Osteocyte (in vitro differentiated cells): ENCODE measurements around the gene PRKN. TPM values are rescaled to one million over a fixed set of nuclear protein-coding genes. Genes with fewer than 3 reads are reported as not detected.

Experiments
- DNase-seq: peaks from one replicate; pipeline ENCODE4 v3.0.0; 2021; ENCODE audit warnings: mixed read lengths; ENCODE audit not compliant: unreplicated experiment; ENCODE audit errors: extremely low spot score
- H3K27ac Mint-ChIP-seq: one replicate; pipeline ENCODE4 v1.8.0; 2021; ENCODE audit warnings: mild to moderate bottlenecking, mixed read lengths; ENCODE audit not compliant: unreplicated experiment
- H3K27me3 Mint-ChIP-seq: one replicate; pipeline ENCODE4 v1.8.0; 2021; ENCODE audit warnings: mixed read lengths; ENCODE audit not compliant: unreplicated experiment
- H3K36me3 Mint-ChIP-seq: one replicate; pipeline ENCODE4 v1.8.0; 2021; ENCODE audit warnings: mixed read lengths; ENCODE audit not compliant: unreplicated experiment
- H3K4me1 Mint-ChIP-seq: one replicate; pipeline ENCODE4 v1.8.0; 2021; ENCODE audit warnings: mixed read lengths; ENCODE audit not compliant: unreplicated experiment
- H3K4me3 Mint-ChIP-seq: one replicate; pipeline ENCODE4 v1.8.0; 2021; ENCODE audit warnings: mild to moderate bottlenecking, moderate library complexity, mixed read lengths; ENCODE audit not compliant: unreplicated experiment
- H3K9me3 Mint-ChIP-seq: one replicate; pipeline ENCODE4 v1.8.0; 2021; ENCODE audit warnings: mixed read lengths; ENCODE audit not compliant: unreplicated experiment
- total RNA-seq: library from RNA; stranded (reverse); gene quantifications from 2 replicates; pipeline ENCODE4 v1.2.1, GENCODE V29; 2021
- TF ChIP-seq, protein P1 (sequence below): fragments of 200-600 bp; sonication (generic); IDR thresholded peaks from 2 replicates; pipeline ENCODE4 v1.5.0; 2021; ENCODE audit warnings: antibody characterized with exemption, mild to moderate bottlenecking, moderate library complexity

The PRKN gene
- total RNA-seq, 1 donor from 2014 or later, result 13.4 TPM

DNA sequence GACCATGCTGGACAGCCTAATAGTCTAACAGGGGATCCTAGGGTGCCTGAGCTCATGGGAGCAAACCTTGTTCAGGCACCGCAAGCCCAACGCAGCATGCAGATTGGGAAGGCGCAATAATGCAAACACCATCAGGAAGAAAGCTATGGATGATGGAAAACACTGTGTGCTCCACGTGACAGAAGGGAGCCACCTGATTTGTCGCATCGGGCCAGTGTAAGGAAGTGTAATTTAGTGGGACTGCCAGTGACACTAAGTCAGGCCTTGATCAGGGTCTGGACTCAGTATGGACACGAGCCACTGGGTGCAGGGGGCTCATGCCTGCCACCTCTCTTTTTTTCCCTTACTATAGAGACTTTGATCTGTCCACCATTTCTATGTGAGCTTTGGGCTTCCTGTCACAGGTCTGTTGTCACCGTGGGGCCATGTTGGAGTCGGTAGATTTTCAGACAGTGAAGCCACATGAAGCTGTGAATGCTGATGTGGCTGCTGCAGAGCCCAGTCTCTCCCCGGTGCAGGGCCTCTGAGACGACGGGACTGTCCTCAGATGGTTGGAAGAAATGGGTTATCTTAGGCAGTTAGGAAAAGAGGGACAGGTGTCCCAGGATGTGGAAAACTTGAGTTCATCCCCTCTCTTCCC, 1379.5 kb downstream of the PRKN start:
- no peaks in the 10 kb centered on the region for H3K9me3 Mint-ChIP-seq
- H3K4me3 Mint-ChIP-seq, result no peak overlapping the region
- no peaks in the 10 kb centered on the region for H3K27me3 Mint-ChIP-seq
- H3K27ac Mint-ChIP-seq, result no peak overlapping the region
- no peaks in the 10 kb centered on the region for H3K4me1 Mint-ChIP-seq
- DNase-seq, result no peak
- H3K36me3 Mint-ChIP-seq, result no peaks in the 10 kb centered on the region
- TF ChIP-seq, protein P1, sequence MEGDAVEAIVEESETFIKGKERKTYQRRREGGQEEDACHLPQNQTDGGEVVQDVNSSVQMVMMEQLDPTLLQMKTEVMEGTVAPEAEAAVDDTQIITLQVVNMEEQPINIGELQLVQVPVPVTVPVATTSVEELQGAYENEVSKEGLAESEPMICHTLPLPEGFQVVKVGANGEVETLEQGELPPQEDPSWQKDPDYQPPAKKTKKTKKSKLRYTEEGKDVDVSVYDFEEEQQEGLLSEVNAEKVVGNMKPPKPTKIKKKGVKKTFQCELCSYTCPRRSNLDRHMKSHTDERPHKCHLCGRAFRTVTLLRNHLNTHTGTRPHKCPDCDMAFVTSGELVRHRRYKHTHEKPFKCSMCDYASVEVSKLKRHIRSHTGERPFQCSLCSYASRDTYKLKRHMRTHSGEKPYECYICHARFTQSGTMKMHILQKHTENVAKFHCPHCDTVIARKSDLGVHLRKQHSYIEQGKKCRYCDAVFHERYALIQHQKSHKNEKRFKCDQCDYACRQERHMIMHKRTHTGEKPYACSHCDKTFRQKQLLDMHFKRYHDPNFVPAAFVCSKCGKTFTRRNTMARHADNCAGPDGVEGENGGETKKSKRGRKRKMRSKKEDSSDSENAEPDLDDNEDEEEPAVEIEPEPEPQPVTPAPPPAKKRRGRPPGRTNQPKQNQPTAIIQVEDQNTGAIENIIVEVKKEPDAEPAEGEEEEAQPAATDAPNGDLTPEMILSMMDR, result no peak

DNA sequence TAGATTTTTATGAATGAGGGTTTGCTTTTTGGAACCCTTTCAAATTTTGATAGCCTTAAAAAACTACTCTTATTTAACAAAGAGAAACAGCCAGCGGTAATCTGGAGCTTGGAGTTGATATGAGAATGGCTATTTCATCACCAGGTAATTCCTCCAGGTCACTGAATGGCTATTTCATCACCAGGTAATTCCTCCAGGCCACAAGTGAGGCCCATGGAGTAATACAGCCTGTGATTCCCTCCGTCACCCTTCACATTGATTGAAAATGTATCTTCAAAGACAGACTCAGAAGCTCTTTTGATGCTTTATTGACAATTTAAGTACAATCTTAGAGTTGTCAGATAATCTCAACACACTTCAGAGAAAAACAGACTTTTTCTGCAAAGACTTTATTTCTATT, 1380.4 kb downstream of the PRKN start:
- no peak for DNase-seq
- no peaks in the 10 kb centered on the region for H3K36me3 Mint-ChIP-seq
- no peaks in the 10 kb centered on the region for H3K9me3 Mint-ChIP-seq
- no peak overlapping the region for H3K27ac Mint-ChIP-seq
- H3K4me1 Mint-ChIP-seq, result no peaks in the 10 kb centered on the region
- TF ChIP-seq, protein P1, result no peak
- H3K27me3 Mint-ChIP-seq, result no peaks in the 10 kb centered on the region
- no peak overlapping the region for H3K4me3 Mint-ChIP-seq

DNA sequence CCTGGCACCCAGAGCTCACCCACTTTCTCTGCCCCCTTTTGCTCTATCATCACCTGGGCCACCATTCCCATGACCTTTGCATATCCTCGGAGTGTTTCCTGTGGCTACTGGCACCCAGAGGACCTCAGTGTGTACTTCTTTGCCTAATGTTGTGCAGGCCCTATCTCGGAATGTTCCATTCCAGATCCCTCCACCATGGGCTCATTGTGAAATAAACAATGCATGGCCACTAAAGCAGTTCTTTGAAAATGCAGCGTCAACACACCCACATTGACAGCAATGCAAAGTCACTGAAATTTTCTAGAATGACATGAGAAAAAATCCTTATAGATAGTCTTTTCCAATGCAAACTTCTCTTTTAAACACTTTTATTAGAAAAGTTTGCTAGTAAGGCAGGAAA, 1380.8 kb downstream of the PRKN start:
- Mint-ChIP-seq H3K4me3 (no peak overlapping the region), H3K9me3 (no peaks in the 10 kb centered on the region), H3K36me3 (no peaks in the 10 kb centered on the region), H3K4me1 (no peaks in the 10 kb centered on the region), H3K27ac (no peak overlapping the region), H3K27me3 (no peaks in the 10 kb centered on the region)
- TF ChIP-seq, protein P1, result no peak
- no peak for DNase-seq

DNA sequence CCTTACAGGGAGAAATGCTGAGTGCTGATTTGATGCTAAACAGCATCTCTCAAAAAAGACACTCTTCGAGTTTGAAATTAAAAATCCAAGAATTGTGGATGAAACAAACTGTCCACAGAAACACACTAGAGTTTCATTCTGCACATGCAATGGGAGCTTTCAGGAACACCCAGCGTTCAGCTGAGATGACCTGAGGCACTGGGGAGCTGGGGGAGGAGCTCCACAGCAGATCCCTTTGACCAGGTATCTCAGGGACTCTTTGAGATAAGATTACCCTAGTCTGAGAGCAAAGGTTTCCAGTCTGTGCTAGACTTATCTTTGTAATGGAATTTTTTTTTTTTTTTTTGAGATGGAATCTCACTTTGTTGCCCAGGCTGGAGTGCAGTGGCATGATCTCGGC, 1382.9 kb downstream of the PRKN start:
- Mint-ChIP-seq H3K27ac (no peak overlapping the region), H3K4me3 (no peak overlapping the region), H3K4me1 (no peaks in the 10 kb centered on the region), H3K36me3 (no peaks in the 10 kb centered on the region), H3K9me3 (no peaks in the 10 kb centered on the region), H3K27me3 (no peaks in the 10 kb centered on the region)
- no peak for DNase-seq
- TF ChIP-seq, protein P1, result no peak

DNA sequence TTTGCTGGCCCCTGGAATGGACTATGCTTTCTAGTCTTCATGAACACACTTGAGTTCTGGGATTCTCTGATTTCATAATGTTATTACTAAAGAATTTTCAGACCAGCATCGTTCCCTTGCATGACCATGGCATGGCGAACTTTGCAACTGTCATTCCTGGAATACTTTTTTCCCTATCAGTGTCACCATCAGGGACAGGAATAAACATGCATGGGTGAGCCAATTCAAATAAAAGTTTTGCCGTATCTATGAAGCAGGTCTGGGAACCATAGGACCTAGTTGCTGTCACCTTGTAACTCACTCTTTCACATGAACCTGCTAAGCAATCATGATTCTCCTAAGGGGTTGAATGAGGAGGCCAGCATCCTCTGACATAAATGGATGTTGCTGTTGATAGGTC, 1385.5 kb downstream of the PRKN start:
- TF ChIP-seq, protein P1, result no peak
- no peaks in the 10 kb centered on the region for H3K36me3 Mint-ChIP-seq
- H3K27me3 Mint-ChIP-seq, result no peaks in the 10 kb centered on the region
- H3K27ac Mint-ChIP-seq, result no peak overlapping the region
- no peak overlapping the region for H3K4me3 Mint-ChIP-seq
- no peaks in the 10 kb centered on the region for H3K4me1 Mint-ChIP-seq
- H3K9me3 Mint-ChIP-seq, result no peaks in the 10 kb centered on the region
- DNase-seq, result no peak
